CD1c-positive myeloid dendritic cell (primary cell): ENCODE results near the gene LRCH1.
A peak's percentile ranks its signal among the peaks of the same experiment; 100 is the strongest.

Source experiments
- DNase-seq: peaks from one replicate; pipeline ENCODE4 v3.0.0-alpha.2; 2016; ENCODE audit errors: extremely low spot score

The LRCH1 gene

DNA sequence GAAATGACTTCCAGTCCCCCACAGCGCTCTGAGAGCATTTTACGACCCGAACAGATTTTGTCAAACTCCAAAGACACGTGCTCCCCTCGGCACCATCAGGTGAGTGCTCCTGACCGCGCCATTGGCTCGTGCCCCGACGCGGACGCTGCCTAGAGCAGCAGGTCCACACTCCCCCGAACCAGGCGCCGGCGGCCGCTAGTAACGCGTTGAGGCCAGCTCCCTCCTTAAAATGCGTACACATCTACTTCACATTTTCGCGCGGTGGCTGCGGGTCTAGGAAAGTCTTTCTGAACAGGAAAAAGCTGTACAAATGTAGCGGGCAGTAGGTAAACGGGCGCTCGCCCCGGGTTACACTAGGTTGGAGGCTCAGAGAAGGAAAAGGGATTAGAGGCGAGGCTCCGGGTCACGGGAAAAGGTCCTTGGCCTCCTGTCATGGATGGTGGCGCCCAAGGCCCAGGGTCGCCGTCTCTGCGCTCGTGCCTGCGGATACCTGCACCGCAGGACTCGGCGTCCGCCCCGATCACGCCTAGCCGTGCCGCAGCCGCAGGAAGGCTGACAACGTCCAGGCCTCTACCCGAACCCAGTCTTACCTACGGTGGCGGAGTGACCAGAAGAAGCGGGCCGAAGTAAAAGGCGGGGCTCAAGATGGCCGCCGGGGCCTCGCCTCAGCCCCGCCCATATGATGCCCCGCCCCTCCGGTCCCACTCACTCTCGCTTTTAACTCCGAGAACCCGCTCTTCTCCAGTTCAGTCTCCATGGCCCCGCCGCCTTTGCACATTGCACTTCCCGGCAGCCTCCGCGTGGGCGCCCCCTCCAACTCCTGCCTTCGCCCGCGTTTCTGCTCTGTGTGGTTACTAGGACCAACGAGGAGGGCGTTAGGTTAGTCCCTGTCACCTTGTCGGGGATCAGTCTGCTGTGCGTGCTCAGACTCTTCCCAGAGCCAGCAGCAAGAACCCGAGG lies 243.8 kb downstream of the LRCH1 start, which contains the start of gene ESD:
Gene ESD, minus strand, starts transcription at position 647 of the 960 bp plus-strand sequence. CDS start 5,748 bp downstream, outside the sequence.
- peak; percentile 94 for DNase-seq

DNA sequence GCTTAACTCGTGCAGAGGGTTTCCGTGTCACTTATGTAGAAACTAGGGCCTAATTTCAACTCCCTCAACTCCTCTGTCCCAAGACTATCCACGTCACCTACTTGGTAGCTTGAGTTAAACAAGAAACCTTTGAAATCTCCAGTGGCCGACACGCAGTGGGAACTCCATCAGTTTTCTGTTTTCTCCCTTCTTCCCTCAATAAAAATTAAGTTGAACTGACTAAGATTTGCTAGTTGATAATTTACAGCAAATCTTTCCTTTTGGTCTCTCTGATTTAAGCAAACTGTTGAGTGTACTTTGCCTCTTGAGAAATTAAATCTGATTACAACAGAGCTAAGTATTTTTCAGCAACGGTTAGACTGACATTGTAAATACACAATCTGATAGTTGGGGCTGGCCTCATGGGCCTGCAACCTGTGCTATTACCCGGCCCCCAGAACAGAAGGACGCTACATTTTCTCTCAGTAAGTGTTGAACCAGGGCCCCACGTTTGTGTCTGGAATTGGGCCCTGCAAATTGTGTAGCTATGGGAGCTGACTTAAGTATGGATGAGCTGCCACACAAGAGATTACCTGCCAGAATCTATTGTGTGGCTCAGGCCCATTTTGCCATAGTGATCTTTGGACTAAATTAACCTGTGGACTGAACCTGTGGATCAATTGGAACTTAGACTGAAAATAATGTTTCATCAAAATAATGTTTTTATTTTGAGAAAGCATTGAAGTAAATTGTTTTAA lies 244.7 kb downstream of the LRCH1 start:
- no peak for DNase-seq

DNA sequence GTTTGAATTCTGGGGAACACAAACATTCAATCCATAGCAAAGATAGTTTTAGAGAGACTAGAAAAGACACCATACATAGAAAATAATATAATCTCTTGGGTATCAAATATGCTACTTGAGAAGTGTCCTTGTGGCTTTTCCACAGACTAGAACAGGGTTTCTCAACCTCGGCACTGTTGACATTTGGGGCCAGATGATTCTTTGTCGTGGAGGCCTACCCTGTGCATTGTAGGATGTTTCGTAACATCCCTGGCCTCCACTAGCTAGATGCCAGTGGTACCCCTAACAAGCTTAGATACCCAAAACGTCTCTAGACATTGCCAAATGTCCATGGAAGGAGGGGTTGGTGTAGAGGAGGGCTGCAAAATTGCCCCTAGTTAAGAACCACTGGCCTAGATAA lies 246.2 kb downstream of the LRCH1 start:
- DNase-seq = no peak

DNA sequence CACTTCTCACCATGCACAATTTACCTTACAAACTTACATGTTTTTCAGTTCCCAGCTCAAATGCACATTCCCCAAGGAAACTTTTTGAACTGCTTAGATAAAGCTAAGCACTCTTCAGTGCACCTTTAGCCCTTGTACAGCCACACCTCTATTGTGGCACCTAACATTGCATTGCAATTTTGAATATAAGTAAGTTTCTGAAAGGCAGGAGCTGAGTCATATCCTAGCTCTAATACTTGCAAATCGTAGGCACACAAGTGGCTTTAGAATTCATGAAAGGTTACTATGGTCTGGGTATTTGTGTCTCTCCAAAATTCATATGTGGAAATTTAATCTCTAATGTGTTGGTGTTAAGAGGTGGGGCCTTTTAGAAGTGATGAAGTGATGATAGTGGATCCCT lies 248.9 kb downstream of the LRCH1 start:
- DNase-seq = no peak
